Suprapubic skin (tissue), 3 donors: ENCODE data around the gene ARID1B.

ENCODE experiments used
- POLR2A ChIP-seq, 2 donors: fragments of 450-650 bp; IDR thresholded peaks; one replicate each; pipeline ENCODE4 v1.6.1; 2017; ENCODE audit warnings: antibody characterized with exemption in 2 of 2, mild to moderate bottlenecking in 2 of 2, moderate library complexity in 2 of 2
- TF ChIP-seq, protein P1 (sequence below), 2 donors: fragments of 200-600 bp in 1 of 2; fragments of 450-650 bp in 1 of 2; sonication (generic) in 1 of 2; IDR thresholded peaks; one replicate each; pipeline ENCODE4 v1.5.1; 2016 to 2019; ENCODE audit warnings: antibody characterized with exemption in 2 of 2, mild to moderate bottlenecking in 1 of 2, moderate library complexity in 1 of 2

DNA sequence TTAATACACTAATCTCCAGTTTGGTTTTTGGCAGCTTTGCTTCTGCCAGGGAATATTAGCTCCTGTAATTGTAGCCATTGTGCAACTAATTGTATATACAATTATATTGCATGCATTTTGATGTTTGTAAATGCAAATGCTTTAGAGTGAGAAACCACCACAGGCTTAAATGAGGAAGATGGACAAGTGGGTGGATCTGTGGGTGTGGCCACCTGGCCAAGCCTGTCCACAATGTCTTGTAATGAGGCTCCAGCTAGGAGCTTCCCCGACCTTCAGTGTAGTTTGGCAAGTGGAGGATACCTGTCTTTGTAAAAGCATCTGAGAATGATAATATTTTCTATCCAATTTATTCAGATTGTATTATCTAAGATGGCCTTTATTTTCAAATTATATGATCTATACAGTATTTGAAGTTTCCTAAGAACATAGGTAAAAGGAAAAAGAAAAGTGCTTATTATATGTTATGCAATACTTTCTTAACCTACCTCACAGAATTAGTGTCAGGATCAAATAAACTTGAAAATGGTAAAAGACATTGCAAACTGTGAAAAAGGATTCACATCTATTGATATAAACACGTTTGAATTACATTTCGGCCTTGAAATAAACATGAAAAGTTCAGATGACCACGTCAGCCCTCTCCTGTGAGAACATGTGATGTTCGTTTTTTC, 49.3 kb upstream of the ARID1B start:
- TF ChIP-seq, protein P1, sequence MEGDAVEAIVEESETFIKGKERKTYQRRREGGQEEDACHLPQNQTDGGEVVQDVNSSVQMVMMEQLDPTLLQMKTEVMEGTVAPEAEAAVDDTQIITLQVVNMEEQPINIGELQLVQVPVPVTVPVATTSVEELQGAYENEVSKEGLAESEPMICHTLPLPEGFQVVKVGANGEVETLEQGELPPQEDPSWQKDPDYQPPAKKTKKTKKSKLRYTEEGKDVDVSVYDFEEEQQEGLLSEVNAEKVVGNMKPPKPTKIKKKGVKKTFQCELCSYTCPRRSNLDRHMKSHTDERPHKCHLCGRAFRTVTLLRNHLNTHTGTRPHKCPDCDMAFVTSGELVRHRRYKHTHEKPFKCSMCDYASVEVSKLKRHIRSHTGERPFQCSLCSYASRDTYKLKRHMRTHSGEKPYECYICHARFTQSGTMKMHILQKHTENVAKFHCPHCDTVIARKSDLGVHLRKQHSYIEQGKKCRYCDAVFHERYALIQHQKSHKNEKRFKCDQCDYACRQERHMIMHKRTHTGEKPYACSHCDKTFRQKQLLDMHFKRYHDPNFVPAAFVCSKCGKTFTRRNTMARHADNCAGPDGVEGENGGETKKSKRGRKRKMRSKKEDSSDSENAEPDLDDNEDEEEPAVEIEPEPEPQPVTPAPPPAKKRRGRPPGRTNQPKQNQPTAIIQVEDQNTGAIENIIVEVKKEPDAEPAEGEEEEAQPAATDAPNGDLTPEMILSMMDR (IDR thresholded peaks at IDR 0.05), result no peak
- no peak for TF ChIP-seq POLR2A (IDR thresholded peaks at IDR 0.05)
